ENCODE data around the gene HDAC9.

HDAC9 gene

GRCh38 chr7:18597754-18598153 is 102.2 kb downstream of the HDAC9 start:
- no peak for DNase-seq

- DNase-seq: no peak
Observed at GRCh38 chr7:18607025-18607424, 111.5 kb downstream of the HDAC9 start.

- DNase-seq: peak in 1 of 2 donors; percentile 10
Observed at GRCh38 chr7:18610331-18610948, 114.9 kb downstream of the HDAC9 start.

DNA sequence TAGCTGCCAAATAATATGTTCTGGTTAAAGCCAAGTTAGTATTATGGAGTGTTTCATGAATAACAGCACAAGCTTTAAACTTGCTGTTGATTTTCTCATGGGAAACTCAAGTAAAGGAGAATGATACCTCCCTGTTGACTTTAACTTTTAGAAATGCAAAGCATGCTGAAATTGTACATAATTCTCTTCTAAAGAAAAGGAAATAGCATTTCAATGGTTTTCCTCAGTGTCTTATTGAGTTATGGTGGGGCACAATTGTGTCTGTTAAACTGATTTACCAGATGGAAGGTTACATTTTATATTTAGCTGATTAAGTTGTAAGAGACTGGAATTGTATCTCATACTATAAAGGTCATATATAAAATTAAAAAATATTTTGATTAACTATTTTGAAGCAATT is 119.3 kb downstream of the HDAC9 start:
- no peak for DNase-seq

DNA sequence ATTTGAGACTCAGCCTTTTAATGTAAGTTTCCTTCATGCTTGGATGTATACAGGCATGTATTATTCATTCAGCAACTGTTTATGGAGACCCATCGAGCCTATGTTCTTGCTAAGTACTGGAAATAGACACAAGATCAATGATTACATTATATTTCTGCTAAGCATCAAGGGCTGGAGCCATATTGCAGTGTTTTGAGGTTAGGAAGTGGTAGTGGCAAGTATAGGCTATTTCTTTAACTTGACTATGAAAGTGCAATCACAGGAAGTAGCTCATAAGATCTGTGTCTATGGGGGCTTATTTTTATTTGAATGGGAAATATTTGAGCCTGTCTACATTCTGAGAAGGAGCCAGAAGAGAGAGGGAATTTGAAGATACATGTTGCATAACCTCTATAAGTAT is 123.8 kb downstream of the HDAC9 start:
- no peak for DNase-seq

DNA sequence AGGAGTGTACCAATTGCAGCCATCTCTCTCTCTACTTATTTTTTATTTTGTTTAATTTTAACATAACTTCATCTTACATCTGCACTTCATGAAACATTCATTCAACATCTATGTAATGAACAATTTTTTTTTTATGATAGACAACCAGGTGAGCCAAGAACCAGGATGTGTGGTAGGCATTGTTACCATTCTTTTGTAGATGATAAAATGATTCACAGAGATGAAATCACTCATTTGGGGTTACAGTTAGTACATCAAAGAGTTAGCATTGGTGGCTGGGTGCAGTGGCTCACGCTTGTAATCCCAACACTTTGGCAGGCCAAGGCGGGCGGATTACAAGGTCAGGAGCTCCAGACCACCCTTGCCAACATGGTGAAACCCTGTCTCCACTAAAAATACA is 127.8 kb downstream of the HDAC9 start:
- DNase-seq: no peak

DNA sequence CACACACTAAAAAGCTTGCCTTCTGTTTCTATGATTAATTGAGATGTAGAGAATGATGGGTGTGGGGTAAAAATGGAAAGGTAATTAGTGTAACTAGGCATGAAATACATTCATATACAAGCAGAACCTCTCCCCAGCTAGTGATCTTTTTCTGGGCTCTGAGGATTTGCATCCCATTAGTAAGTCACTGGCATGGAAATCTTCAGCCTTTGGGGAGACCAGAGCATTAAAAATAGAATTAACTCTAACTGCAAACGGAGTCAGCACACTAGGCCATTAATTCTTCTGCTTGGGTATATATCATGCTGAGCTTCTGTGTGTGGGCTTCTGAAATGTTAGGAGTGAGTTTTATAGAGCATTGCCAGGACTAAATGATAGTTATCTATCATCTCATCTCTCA is 128.9 kb downstream of the HDAC9 start:
- DNase-seq: no peak

- DNase-seq: no peak
Observed at GRCh38 chr7:18626086-18626485, 130.5 kb downstream of the HDAC9 start.

DNA sequence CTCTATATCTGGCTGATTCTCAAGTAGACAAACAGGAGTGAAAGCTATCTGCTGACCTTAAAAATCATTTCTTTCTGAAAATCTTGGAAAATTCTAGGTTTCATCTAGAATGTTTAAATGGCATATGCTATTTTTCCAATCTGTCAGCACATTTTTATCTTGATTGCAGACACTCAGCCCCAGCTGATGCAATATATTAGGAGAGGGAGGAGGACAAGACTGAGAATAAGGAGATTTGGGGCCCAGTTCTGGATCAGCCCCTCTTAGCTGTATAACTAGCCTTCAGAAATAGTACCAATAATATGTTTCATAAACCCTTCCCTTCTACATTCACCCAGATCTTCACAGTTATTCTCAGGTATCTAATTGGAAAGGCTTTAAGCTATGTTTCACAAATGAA is 131.2 kb downstream of the HDAC9 start:
- DNase-seq: no peak

- DNase-seq: no peak
Observed at GRCh38 chr7:18637516-18637915, 142.0 kb downstream of the HDAC9 start.

- peak; percentile 93 to 97 for DNase-seq
Observed at GRCh38 chr7:18638594-18639452, 143.3 kb downstream of the HDAC9 start.

DNA sequence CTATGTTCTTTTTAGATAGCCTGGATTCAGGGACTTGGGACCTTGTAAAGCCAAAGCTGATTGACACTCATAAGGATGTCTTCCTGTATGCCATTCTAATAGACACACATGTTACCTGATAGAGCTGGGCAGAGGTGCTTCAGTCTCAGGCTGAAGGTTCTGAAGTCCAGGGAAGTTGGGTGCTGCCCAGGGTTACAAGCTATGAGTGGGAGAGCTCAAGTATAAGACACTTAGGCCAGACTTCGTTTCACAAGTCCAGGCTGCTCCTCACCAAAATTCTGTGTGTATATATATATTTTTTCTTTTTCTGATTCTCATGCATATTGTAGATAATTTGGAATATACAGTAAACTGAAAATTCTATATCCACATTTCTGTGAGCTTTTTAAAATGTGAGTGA is 144.2 kb downstream of the HDAC9 start:
- peak; percentile 48 to 73 for DNase-seq

- DNase-seq: no peak
Observed at GRCh38 chr7:18644981-18645380, 149.4 kb downstream of the HDAC9 start.

- peak; percentile 24 to 60 for DNase-seq
Observed at GRCh38 chr7:18647582-18647981, 152.0 kb downstream of the HDAC9 start.

- peak in 1 of 2 donors; percentile 54 for DNase-seq
Observed at GRCh38 chr7:18648849-18649758, 153.6 kb downstream of the HDAC9 start.

GRCh38 chr7:18653381-18654155 is 158.0 kb downstream of the HDAC9 start:
- DNase-seq: no peak

DNA sequence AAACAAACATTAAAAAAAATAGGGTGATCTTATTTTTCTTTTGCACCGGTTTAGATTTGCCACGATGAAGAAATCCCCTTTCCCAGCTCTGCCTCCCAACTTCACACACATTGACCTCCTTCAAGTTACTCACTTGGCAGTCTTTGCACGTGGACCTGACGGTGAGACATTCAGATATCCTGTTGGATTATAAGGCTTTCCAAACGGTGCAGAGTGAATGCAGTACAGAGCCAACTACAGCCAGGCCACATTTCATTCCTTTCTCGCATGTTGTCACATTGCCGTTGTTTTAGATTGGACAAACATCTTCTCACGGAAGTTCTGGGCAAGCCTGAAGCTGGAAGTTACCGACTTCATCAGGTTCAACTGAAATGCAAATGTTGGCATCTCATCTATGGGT is 159.2 kb downstream of the HDAC9 start:
- no peak for DNase-seq

DNA sequence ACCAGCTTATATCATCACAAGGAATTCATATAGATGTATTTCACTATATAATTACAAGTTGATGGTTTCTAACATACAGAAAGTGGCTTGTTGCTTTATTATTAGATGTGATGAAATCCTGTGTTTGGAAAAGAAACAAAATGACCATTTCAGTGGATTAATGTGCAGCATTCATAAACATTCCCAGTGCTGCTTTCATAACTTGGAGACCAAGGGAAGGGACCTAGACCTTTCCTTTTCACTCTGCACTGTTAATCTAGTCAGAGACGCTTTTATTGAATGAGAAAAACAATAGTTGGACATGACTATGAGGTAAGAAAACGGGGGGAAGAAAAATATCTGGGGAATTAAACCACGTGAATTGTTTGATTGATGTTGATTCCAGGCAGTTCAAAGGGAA is 160.0 kb downstream of the HDAC9 start:
- no peak for DNase-seq

GRCh38 chr7:18655912-18656311 is 160.4 kb downstream of the HDAC9 start:
- peak; percentile 47 to 79 for DNase-seq

DNA sequence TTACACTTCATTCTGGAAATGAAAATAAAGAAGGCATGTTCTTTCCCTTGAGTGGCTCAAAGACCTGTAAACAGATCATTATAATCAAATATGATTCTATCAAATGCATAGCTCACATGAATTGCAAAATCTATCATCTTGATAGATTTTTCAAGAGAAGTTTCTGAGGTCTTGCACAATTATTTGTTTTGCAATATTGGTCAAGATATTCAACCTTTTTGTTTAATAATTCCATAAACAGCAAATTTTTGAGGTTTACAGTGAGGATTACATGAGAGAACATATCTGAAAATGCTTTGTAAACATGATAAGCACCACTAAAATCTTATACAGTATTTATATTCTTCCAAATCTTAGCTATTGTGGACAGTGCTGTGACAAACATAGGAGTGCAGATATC is 160.8 kb downstream of the HDAC9 start:
- DNase-seq: peak in 1 of 2 donors; percentile 25

DNA sequence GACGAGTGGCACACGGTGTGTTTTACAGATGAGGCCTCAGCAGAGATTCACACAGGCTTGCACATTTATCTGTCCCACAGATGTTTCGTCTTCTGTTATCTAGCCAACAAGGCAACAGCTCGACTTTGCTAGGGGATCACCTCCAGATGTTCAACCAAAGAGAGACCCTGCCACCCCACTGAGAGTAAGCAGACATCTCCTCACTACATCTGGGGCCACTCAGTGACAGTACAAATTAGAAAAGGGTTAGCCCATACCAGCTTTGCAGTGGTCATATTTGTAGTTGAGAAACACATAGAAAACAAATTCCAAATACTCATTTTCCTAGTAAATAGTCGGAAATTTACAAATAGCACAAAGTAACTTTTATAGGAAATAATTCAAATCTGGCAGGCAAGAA is 164.2 kb downstream of the HDAC9 start:
- DNase-seq: no peak

DNA sequence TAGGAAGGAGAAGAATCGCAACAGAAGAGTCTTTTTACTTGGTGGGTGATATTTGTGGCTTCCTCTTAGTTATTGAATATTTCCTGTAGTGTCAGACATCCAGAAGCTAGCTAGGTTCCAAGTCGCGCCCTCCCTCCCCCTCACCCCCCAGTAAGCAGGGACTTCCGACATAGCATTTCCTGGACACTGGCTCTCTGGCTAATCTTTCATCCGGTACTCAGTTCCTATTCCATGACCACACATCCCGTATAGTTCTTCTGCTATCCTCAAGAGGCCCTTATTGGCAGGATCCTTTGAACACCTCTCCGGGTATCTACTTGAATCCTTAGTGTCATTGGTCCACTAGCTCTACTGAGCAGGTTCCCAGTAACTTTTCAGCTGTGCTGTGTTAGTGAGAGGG is 167.8 kb downstream of the HDAC9 start:
- DNase-seq: peak in 1 of 2 donors; percentile 22

Data from inflammatory macrophage (primary cell).